ENCODE data around the gene COLEC11.

DNA sequence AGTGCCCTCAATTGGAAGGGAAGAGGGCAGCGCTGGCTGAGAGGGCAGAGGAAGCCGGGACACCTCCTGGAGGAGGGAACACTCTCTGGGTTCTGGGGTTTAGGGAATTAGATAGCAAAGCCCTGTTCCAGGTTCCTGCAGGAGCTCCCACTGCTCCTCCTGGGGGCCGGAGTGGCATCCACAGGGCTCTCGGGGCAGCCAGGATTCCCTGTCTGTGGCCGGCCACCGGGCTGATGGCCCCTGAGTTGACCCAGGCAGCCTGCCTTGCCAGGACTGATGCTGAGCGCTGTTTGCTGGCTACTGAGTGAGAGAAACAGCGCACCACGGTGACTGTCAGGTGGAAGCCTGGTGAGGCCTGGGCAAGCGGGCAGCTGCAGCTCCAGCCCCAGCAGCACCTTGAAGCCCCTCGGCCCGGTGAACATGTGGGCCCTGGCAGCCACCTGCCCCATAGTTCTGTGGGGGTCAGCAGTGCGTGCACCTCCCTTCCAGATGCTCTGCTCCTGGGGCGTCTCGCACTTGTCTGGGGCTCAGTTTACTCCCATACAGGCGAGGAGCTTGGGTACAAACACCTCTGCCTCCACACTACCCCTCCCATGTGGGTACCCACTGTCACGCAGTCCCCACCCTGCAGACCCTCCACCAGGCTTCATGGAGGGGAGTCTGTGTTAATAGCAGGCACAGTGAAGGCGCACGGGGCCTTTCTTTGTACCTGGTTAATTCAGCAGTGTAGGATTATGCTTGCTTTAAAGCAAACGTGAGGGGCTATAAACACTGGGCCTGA is 55.4 kb downstream of the COLEC11 start:
- TF ChIP-seq, protein P1, sequence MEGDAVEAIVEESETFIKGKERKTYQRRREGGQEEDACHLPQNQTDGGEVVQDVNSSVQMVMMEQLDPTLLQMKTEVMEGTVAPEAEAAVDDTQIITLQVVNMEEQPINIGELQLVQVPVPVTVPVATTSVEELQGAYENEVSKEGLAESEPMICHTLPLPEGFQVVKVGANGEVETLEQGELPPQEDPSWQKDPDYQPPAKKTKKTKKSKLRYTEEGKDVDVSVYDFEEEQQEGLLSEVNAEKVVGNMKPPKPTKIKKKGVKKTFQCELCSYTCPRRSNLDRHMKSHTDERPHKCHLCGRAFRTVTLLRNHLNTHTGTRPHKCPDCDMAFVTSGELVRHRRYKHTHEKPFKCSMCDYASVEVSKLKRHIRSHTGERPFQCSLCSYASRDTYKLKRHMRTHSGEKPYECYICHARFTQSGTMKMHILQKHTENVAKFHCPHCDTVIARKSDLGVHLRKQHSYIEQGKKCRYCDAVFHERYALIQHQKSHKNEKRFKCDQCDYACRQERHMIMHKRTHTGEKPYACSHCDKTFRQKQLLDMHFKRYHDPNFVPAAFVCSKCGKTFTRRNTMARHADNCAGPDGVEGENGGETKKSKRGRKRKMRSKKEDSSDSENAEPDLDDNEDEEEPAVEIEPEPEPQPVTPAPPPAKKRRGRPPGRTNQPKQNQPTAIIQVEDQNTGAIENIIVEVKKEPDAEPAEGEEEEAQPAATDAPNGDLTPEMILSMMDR (IDR thresholded peaks at IDR 0.05): no peak
- no peak for TF ChIP-seq POLR2A (IDR thresholded peaks at IDR 0.05)

Measured in esophagus squamous epithelium (tissue), 4 donors.